ENCODE measurements around the gene NADSYN1.
A peak's percentile ranks its signal among the peaks of the same experiment; 100 is the strongest.
"Not testable (repeated sequence)": the region's sequence is repeated elsewhere in the genome, so short reads cannot be mapped to it uniquely, and the experiment has no call there.

The NADSYN1 gene

GRCh38 chr11:71453037-71453917, at the start of gene NADSYN1:
NADSYN1 (plus strand) TSS chr11:71453203; CDS start chr11:71453297, 94 bp downstream.
- DNase-seq (ENCODE audit: low read depth in 2 of 2), result peak; percentile 90 to 94

GRCh38 chr11:71404209-71404608, 48.8 kb upstream of the NADSYN1 start:
- DNase-seq (ENCODE audit: low read depth in 2 of 2), result no peak

GRCh38 chr11:71406681-71407080, 46.3 kb upstream of the NADSYN1 start:
- no peak for DNase-seq (ENCODE audit: low read depth in 2 of 2)

- no peak for DNase-seq (ENCODE audit: low read depth in 2 of 2)
Measured at GRCh38 chr11:71407356-71407755, 45.6 kb upstream of the NADSYN1 start.

- no peak for DNase-seq (ENCODE audit: low read depth in 2 of 2)
Measured at GRCh38 chr11:71408826-71409225, 44.2 kb upstream of the NADSYN1 start.

GRCh38 chr11:71410363-71410966, 42.5 kb upstream of the NADSYN1 start:
- DNase-seq (ENCODE audit: low read depth in 2 of 2), result no peak

GRCh38 chr11:71414645-71415044, 38.4 kb upstream of the NADSYN1 start:
- DNase-seq (ENCODE audit: low read depth in 2 of 2), result no peak

GRCh38 chr11:71418643-71419042, 34.4 kb upstream of the NADSYN1 start:
- DNase-seq (ENCODE audit: low read depth in 2 of 2), result no peak

- DNase-seq (ENCODE audit: low read depth in 2 of 2), result no peak
Measured at GRCh38 chr11:71420455-71421241, 32.4 kb upstream of the NADSYN1 start.

GRCh38 chr11:71421392-71421950, 31.5 kb upstream of the NADSYN1 start:
- DNase-seq (ENCODE audit: low read depth in 2 of 2), result no peak

GRCh38 chr11:71422318-71422717, 30.7 kb upstream of the NADSYN1 start:
- DNase-seq (ENCODE audit: low read depth in 2 of 2), result not testable (repeated sequence)

- DNase-seq (ENCODE audit: low read depth in 2 of 2), result no peak
Measured at GRCh38 chr11:71423181-71423790, 29.7 kb upstream of the NADSYN1 start.

- no peak for DNase-seq (ENCODE audit: low read depth in 2 of 2)
Measured at GRCh38 chr11:71425409-71425808, 27.6 kb upstream of the NADSYN1 start.

- DNase-seq (ENCODE audit: low read depth in 2 of 2), result no peak
Measured at GRCh38 chr11:71425860-71426259, 27.1 kb upstream of the NADSYN1 start.

GRCh38 chr11:71426413-71426812, 26.6 kb upstream of the NADSYN1 start:
- DNase-seq (ENCODE audit: low read depth in 2 of 2), result no peak

GRCh38 chr11:71428861-71429435, 24.1 kb upstream of the NADSYN1 start:
- no peak for DNase-seq (ENCODE audit: low read depth in 2 of 2)

- DNase-seq (ENCODE audit: low read depth in 2 of 2), result no peak
Measured at GRCh38 chr11:71429701-71430100, 23.3 kb upstream of the NADSYN1 start.

GRCh38 chr11:71430166-71430565, 22.8 kb upstream of the NADSYN1 start:
- DNase-seq (ENCODE audit: low read depth in 2 of 2), result no peak

- no peak for DNase-seq (ENCODE audit: low read depth in 2 of 2)
Measured at GRCh38 chr11:71431271-71431670, 21.7 kb upstream of the NADSYN1 start.

- no peak for DNase-seq (ENCODE audit: low read depth in 2 of 2)
Measured at GRCh38 chr11:71432761-71433647, 20.0 kb upstream of the NADSYN1 start.
